ENCODE data around the gene RUVBL2. TPM values are rescaled to one million over a fixed set of nuclear protein-coding genes. Genes with fewer than 3 reads are reported as not detected.

The RUVBL2 gene
- total and polyA plus RNA-seq, 2 of the 4 experiments (the other 2 are of a cell fraction), result 196 to 391 TPM

- no peak overlapping the region for H4K5ac ChIP-seq (ENCODE audit: low read depth, low read length)
- TF ChIP-seq SMC3 (IDR thresholded peaks at IDR 0.05; ENCODE audit: low read depth, low read length) (no peak), RCOR1 (IDR thresholded peaks at IDR 0.05; ENCODE audit: insufficient replicate concordance, low read length) (no peak), MAFK (IDR thresholded peaks at IDR 0.05; ENCODE audit: low read depth, low read length) (no peak), NFE2L2 (IDR thresholded peaks at IDR 0.05; ENCODE audit: low read depth, low read length) (no peak)
- peaks cover 27 to 71% of the 10 kb centered on the region in 2 experiments for H3K79me1 ChIP-seq (ENCODE audit: low read depth in 1 of 2, low read length in 2 of 2)
- H3K23ac ChIP-seq (ENCODE audit: low read depth, low read length), result no peak overlapping the region
- H3K4me3 ChIP-seq (ENCODE audit: insufficient read depth, low read depth, low read length), result no peak overlapping the region
- no peak overlapping the region for H3K14ac ChIP-seq (replicated peaks; ENCODE audit: low read depth, low read length)
- no peak overlapping the region for H2AFZ ChIP-seq (replicated peaks; ENCODE audit: low read length, poor library complexity)
- H3K36me3 ChIP-seq (ENCODE audit: control insufficient read depth, insufficient read depth, low read length), result peaks cover 45% of the 10 kb centered on the region
- no peak overlapping the region for H2BK20ac ChIP-seq (ENCODE audit: low read depth, low read length)
- DNase-seq (no peak), ATAC-seq (ENCODE audit: low read depth) (no peak)
- H2BK15ac ChIP-seq (ENCODE audit: low read depth, low read length), result no peak overlapping the region
- no peak overlapping the region for H3K27ac ChIP-seq (ENCODE audit: insufficient read depth, low read length)
- no peak overlapping the region for H2BK5ac ChIP-seq (ENCODE audit: low read depth, low read length, poor library complexity, severe bottlenecking)
- H2AK9ac ChIP-seq (replicated peaks; ENCODE audit: low read depth, low read length, poor library complexity), result no peak overlapping the region
- intact Hi-C loops (cut with micrococcal nuclease), result no loop called here
- H2AK5ac ChIP-seq (ENCODE audit: low read depth, low read length), result no peak overlapping the region
- no peak overlapping the region for H3K9ac ChIP-seq (ENCODE audit: low read depth, low read length)
- H3K9me1 ChIP-seq (ENCODE audit: insufficient read depth, low read length), result peaks cover 13% of the 10 kb centered on the region
- POLR2A ChIA-PET (ENCODE audit: unreplicated experiment), result no interaction called here
- H2BK120ac ChIP-seq (ENCODE audit: low read depth, low read length), result no peak overlapping the region
- peaks cover 10% of the 10 kb centered on the region for H3K4me1 ChIP-seq (ENCODE audit: control insufficient read depth, insufficient read depth, low read length)
- no peak overlapping the region for H4K8ac ChIP-seq (ENCODE audit: low read depth in 2 of 2, low read length in 2 of 2)
- H3K4ac ChIP-seq (ENCODE audit: low read depth, low read length), result no peak overlapping the region
- H3K4me2 ChIP-seq (ENCODE audit: low read depth, low read length), result no peak overlapping the region
- H3K27me3 ChIP-seq (ENCODE audit: control insufficient read depth, insufficient read depth, low read length), result no peaks in the 10 kb centered on the region
- 100% methylated on average over 2 of the region's 9 CpGs; no CpG with 5 or more reads in 1 of the 2 experiments for WGBS, 2 experiments (ENCODE audit: extremely low coverage in 2 of 2, insufficient read length in 1 of 2)
- CTCF ChIA-PET, result no interaction called here
- no TSS peak for BruUV-seq (replicated peaks)
- no peak overlapping the region for H4K91ac ChIP-seq (ENCODE audit: insufficient read depth, low read depth, low read length)
- H3K56ac ChIP-seq (ENCODE audit: extremely low read depth, insufficient read depth, low read length), result no peak overlapping the region
- peaks cover 24% of the 10 kb centered on the region for H4K20me1 ChIP-seq (ENCODE audit: insufficient read depth, low read length)
- H3K9me3 ChIP-seq (ENCODE audit: control insufficient read depth, insufficient read depth, low read length), result no peaks in the 10 kb centered on the region
- dilution Hi-C loops (cut with HindIII; ENCODE audit: low sequenced_read_pairs, unreplicated experiment), result no loop called here
- in situ Hi-C loops (cut with MboI; ENCODE audit: low sequenced_read_pairs), result no loop called here
- H3K18ac ChIP-seq (ENCODE audit: low read depth, low read length), result no peak overlapping the region
These were observed 4.8 kb upstream of the RUVBL2 start for GRCh38 chr19:48988860-48989259.

All from IMR-90 (cell line).